Parietal lobe (tissue), 1 donor: ENCODE measurements around the gene OR2J2. TPM values are rescaled to one million over a fixed set of nuclear protein-coding genes. Genes with fewer than 3 reads are reported as not detected.

ENCODE experiments used
- total RNA-seq: library from RNA; depleted of rRNA; stranded (reverse); fragments of >200 nt; gene quantifications from one replicate; pipeline ENCODE4 v1.2.3, GENCODE V29; 2014

OR2J2 gene
- not detected for total RNA-seq

GRCh38 chr6:29170607-29171006, at the start of gene OR2J2:
OR2J2 (plus strand) TSS chr6:29170907; CDS start chr6:29173636, 2,729 bp downstream.

Other genes starting within 250 kb of the OR2J2 start
- gene TRIM27, start 246.9 kb upstream of the OR2J2 start, total RNA-seq: 97.0 TPM
- gene ZNF311, start 165.6 kb upstream of the OR2J2 start, total RNA-seq: 8.1 TPM
- not detected for gene OR2W1, start 125.7 kb upstream of the OR2J2 start, total RNA-seq
- gene OR2B3, start 83.6 kb upstream of the OR2J2 start, total RNA-seq: not detected
- gene OR2J1, start 71.4 kb upstream of the OR2J2 start, total RNA-seq: not detected
- gene OR2J3, start 62.8 kb upstream of the OR2J2 start, total RNA-seq: not detected
- gene OR14J1, start 130.8 kb downstream of the OR2J2 start, total RNA-seq: not detected
- not detected for gene OR5V1, start 198.0 kb downstream of the OR2J2 start, total RNA-seq
- gene OR12D3, start 204.4 kb downstream of the OR2J2 start, total RNA-seq: not detected
- not detected for gene OR12D2, start 224.7 kb downstream of the OR2J2 start, total RNA-seq
- gene OR12D1, start 244.0 kb downstream of the OR2J2 start, total RNA-seq: not detected